ENCODE measurements around the gene RIMKLB.
"Not testable (repeated sequence)": the region's sequence is repeated elsewhere in the genome, so short reads cannot be mapped to it uniquely, and the experiment has no call there.

The RIMKLB gene

DNA sequence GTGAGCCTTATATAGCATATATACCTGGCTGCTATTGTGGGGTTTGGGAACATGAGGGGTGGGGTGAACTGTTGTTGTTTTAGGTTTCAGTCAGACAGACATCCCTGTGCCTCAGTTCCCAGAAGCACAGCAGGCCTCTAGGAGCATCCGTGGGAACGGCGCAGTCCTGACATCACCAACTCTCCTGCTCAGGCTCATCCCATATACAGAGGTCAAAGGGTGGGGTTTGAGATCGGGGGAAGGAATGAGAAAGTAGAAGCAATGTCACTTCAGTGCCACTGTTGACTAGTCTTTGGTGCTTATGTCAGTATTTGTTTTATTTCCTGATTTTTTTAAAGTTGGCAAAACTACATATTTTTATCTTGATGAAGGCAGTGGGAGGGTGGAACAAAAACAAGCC lies 81.5 kb downstream of the RIMKLB start:
- Mint-ChIP-seq H3K4me1 (ENCODE audit: low read depth) (no peaks in the 10 kb centered on the region), H3K36me3 (peaks cover 6% of the 10 kb centered on the region), H3K9me3 (ENCODE audit: low read depth) (no peaks in the 10 kb centered on the region), H3K27me3 (no peaks in the 10 kb centered on the region), H3K27ac (no peak overlapping the region), H3K4me3 (no peak overlapping the region)

DNA sequence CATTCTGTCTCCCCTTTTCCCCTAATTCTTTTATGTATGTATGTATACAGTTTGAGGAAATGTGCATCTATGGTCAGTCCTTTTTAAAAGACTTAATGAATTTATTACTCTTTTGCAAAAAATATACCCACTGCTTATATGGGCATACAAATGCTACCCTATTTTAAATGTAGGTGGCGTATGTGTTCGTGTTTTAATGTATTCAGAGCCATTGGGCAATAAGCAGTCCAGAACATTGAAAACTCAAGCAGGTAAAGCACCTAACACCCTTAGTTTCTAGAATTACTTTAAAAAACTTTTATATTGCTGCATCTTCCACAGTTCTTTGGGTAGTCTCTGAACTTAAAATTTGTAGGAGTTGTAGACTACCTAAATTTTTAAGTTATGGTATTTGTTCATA lies 82.1 kb downstream of the RIMKLB start:
- Mint-ChIP-seq H3K36me3 (peaks cover 6% of the 10 kb centered on the region), H3K27ac (no peak overlapping the region), H3K4me3 (no peak overlapping the region), H3K9me3 (ENCODE audit: low read depth) (no peaks in the 10 kb centered on the region), H3K4me1 (ENCODE audit: low read depth) (no peaks in the 10 kb centered on the region), H3K27me3 (no peaks in the 10 kb centered on the region)

DNA sequence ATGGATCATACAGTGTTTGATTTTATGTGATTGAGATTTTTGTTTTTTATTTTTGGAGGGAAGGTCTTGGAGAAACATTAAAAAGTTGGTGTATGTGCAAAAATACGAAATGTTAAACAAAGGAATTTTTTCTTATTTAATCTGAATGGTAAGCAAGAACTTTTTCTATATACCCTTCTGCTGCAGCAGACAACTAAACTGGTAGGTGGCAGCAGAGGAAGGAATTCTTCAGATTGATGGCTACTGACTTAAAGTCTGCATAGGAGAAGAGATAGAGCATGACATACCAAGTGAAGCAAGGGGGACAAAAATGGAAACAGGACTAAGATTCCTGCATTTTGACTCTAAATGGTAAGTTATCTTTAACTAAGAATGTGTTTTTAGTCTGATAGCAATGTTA lies 82.6 kb downstream of the RIMKLB start:
- Mint-ChIP-seq H3K27ac (no peak overlapping the region), H3K36me3 (peaks cover 6% of the 10 kb centered on the region), H3K27me3 (no peaks in the 10 kb centered on the region), H3K4me3 (no peak overlapping the region), H3K9me3 (ENCODE audit: low read depth) (no peaks in the 10 kb centered on the region), H3K4me1 (ENCODE audit: low read depth) (no peaks in the 10 kb centered on the region)

DNA sequence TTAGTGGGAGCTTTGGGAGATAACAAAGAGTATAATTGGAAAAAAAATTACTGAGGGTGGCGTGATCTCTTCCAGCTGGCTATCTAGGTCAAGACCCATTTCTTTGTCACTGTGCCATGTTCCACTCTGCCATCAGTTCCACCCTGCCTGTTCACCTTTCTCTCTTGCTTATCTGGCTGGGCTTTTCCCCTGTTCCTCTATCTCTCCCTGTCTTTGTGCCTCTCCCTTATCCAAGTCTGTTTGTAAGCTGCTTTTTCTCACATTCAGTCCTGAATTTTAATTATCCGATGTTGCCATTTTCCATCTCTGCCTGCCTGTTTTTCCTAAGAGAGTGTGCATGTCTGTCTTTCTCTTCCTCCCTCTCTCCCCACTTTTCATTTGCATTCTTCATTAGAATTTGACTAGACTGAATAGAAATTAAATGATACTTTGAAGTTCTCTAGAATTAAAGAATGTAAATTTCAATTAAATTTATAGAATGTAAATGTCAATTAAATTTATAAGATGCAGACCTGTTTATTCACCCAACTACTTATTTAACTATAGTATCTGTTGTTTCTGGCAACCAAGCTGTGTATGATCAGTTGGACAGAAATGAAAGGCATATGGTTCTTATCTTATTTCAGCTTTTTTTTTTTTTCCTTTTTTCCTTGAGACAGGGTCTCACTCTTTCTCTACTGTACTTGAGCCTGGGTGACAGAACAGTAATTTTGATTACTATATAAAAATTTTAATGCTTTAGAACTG lies 83.8 kb downstream of the RIMKLB start:
- no peaks in the 10 kb centered on the region for H3K4me1 Mint-ChIP-seq (ENCODE audit: low read depth)
- no peaks in the 10 kb centered on the region for H3K27me3 Mint-ChIP-seq
- H3K27ac Mint-ChIP-seq, result no peak overlapping the region
- H3K4me3 Mint-ChIP-seq, result no peak overlapping the region
- peaks cover 6% of the 10 kb centered on the region for H3K36me3 Mint-ChIP-seq
- no peaks in the 10 kb centered on the region for H3K9me3 Mint-ChIP-seq (ENCODE audit: low read depth)

DNA sequence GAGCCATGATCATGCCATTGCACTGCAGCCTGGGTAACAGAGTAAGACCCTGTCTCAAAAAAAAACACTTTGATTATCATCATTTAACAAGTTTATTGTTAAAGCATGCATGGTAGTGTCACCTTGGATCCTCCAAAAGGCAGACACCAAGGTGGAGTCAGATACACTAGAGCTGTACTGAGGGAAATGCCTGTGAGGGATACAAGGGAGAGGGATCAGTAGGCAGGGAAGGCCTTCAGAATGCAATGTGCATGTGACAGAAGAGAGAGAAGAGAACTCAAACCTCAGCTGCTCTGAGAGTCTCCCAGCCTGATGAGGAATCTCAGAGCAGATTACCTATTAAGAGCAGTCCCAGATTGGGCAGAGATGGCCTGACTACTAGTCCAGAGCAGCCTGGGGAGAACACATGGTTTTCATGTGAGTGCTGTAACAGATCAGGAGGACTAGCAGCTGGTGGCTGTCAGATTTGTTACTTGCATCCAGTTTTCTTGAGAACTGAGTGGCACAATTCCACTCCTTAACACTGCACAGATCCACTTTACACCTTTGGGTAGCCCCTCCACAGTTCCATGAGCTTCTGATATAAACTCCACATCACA lies 86.6 kb downstream of the RIMKLB start:
- no peaks in the 10 kb centered on the region for H3K36me3 Mint-ChIP-seq
- no peaks in the 10 kb centered on the region for H3K9me3 Mint-ChIP-seq (ENCODE audit: low read depth)
- peaks cover 3% of the 10 kb centered on the region for H3K4me1 Mint-ChIP-seq (ENCODE audit: low read depth)
- H3K27me3 Mint-ChIP-seq, result no peaks in the 10 kb centered on the region
- no peak overlapping the region for H3K4me3 Mint-ChIP-seq
- no peak overlapping the region for H3K27ac Mint-ChIP-seq

DNA sequence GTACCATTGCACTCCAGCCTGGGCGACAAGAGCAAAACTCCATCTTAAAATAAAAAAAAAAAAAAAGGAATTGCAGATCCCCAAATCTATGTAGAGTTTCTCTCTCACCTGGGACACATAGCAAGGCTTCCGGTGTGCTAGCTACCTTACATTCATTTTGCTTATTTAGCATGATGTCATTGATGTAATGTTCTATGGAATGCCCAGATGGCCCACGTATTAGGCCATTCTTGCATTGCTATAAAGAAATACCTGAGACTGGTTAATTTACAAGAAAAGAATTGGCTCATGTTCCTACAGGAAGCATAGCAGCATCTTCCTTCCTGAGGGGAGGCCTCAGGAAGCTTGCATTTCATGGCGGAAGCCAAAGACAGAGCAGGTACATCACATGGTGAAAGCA lies 87.7 kb downstream of the RIMKLB start:
- H3K27me3 Mint-ChIP-seq, result no peaks in the 10 kb centered on the region
- no peaks in the 10 kb centered on the region for H3K9me3 Mint-ChIP-seq (ENCODE audit: low read depth)
- H3K4me3 Mint-ChIP-seq, result no peak overlapping the region
- no peaks in the 10 kb centered on the region for H3K36me3 Mint-ChIP-seq
- H3K4me1 Mint-ChIP-seq (ENCODE audit: low read depth), result peaks cover 3% of the 10 kb centered on the region
- no peak overlapping the region for H3K27ac Mint-ChIP-seq

DNA sequence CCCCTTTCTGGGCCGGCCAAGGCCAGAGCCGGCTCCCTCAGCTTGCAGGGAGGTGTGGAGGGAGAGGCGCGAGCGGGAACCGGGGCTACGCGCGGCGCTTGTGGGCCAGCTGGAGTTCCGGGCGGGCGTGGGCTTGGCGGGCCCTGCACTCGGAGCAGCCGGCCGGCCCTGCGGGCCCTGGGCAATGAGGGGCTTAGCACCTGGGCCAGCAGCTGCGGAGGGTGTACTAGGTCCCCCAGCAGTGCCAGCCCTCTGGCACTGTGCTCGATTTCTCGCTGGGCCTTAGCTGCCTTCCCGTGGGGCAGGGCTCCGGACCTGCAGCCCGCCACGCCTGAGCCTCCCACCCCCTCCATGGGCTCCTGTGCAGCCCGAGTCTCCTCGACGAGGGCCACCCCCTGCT lies 89.4 kb downstream of the RIMKLB start:
- not testable (repeated sequence) for H3K4me3 Mint-ChIP-seq; H3K27me3 Mint-ChIP-seq; H3K9me3 Mint-ChIP-seq (ENCODE audit: low read depth); H3K27ac Mint-ChIP-seq; H3K4me1 Mint-ChIP-seq (ENCODE audit: low read depth); H3K36me3 Mint-ChIP-seq

DNA sequence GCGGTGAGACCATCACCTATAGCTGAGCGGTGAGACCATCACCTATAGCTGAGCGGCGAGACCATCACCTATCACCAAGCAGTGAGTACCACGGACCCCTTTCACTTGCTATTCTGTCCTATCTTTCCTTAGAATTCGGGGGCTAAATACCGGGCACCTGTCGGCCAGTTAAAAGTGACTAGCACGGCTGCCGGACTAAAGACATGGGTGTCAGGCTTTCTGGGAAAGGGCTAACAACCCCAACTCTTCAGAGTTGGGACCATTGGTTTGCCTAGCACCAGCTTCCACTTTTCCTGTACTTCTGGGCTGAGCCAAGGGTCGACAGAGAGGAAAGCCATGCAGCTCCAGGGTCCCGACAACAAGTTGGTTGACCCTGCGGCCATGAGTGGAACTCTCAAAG lies 90.9 kb downstream of the RIMKLB start:
- H3K4me3 Mint-ChIP-seq, result peak overlapping the region; percentile 81
- not testable (repeated sequence) for H3K4me1 Mint-ChIP-seq (ENCODE audit: low read depth); H3K27me3 Mint-ChIP-seq; H3K36me3 Mint-ChIP-seq; H3K9me3 Mint-ChIP-seq (ENCODE audit: low read depth); H3K27ac Mint-ChIP-seq

DNA sequence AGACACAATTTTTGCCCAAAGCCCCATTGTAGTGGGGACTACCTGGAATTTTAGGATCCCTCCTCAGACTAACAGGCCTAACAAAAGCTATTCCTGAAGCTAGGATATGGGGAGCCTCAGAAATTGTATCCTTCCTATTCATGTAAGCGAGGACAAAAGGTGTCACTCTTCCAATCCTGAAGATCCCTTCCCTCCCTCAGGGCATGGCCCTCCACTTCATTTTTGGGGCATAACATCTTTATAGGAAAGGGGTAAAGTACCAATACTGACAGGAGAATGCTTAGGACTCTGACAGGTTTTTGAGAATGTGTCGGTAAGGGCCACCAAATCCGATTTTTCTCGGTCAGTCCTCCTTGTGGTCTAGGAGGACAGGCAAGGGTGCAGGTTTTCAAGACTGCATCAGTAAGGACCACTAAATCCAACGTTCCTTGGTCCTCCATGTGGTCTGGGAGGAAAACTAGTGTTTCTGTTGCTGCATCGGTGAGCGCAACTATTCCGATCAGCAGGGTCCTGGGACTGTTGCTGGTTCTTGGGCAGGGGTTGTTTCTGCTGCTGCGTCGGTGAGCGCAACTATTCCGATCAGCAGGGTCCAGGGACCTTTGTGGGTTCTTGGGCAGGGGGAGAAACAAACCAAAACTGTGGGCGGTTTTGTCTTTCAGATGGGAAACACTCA lies 91.7 kb downstream of the RIMKLB start:
- H3K27ac Mint-ChIP-seq; H3K9me3 Mint-ChIP-seq (ENCODE audit: low read depth); H3K36me3 Mint-ChIP-seq; H3K4me1 Mint-ChIP-seq (ENCODE audit: low read depth); H3K27me3 Mint-ChIP-seq: not testable (repeated sequence)
- peak overlapping the region; percentile 81 for H3K4me3 Mint-ChIP-seq

DNA sequence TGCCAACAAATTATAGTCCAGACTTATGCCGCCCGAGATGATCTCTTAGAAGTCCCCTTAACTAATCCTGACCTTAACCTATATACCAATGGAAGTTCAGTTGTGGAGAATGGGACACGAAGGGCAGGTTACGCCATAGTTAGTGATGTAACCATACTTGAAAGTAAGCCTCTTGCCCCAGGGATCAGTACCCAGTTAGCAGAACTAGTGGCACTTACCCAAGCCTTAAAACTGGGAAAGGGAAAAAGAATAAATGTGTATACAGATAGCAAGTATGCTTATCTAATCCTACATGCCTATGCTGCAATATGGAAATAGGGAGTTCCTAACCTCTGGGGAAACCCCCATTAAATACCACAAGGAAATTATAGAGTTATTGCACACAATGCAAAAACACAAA lies 95.4 kb downstream of the RIMKLB start:
- H3K36me3 Mint-ChIP-seq; H3K4me1 Mint-ChIP-seq (ENCODE audit: low read depth); H3K4me3 Mint-ChIP-seq: not testable (repeated sequence)

DNA sequence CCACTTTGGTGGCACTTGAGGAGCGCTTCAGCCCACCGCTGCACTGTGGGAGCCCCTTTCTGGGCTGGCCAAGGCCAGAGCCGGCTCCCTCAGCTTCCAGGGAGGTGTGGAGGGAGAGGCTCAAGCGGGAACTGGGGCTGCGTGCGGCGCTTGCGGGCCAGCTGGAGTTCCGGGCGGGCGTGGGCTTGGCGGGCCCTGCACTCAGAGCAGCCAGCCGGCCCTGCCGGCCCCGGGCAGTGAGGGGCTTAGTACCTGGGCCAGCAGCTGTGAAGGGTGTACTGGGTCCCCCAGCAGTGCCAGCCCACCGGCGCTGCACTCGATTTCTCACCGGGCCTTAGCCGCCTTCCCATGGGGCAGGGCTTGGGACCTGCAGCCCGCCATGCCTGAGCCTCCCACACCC lies 96.8 kb downstream of the RIMKLB start:
- not testable (repeated sequence) for H3K27ac Mint-ChIP-seq

More for the DNA sequence above, 95.4 kb downstream of the RIMKLB start:
- H3K9me3 Mint-ChIP-seq (ENCODE audit: low read depth); H3K27ac Mint-ChIP-seq; H3K27me3 Mint-ChIP-seq: not testable (repeated sequence)

DNA sequence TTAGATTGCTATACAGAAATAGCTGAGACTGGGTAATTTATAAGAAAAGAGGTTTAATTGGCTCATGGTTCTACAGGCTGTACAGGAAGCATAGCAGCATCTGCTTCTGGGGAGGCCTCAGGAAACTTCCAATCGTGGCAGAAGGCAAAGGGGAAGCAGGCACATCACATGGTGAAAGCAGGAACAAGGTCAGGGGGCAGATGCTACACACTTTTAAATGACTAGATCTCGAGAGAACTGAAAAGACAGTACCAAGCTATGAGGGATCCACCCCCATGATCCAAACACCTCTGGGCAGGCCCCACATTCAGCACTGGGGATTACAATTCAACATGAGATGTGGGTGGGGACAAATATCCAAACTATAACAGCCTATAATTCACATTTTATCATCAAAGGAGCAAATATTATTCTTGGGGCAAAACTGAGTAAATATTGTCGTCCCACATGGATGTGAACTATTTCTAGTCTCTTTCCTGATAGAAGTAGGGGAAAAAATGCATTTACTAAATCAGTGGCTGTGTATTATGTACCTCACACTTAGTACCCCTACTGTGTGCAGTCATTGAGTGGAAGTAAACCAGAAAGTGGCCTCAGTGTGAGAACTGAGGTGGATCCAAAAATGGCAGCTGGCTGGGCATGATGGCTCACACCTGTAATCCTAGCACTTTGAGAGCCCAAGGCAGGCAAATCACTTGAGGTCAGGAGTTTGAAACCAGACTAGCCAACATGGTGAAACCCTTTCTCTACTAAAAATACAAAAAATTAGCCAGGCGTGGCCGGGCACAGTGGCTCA lies 99.2 kb downstream of the RIMKLB start:
- no peaks in the 10 kb centered on the region for H3K9me3 Mint-ChIP-seq (ENCODE audit: low read depth)

More for the DNA sequence above, 96.8 kb downstream of the RIMKLB start:
- not testable (repeated sequence) for H3K4me3 Mint-ChIP-seq; H3K36me3 Mint-ChIP-seq; H3K4me1 Mint-ChIP-seq (ENCODE audit: low read depth); H3K27me3 Mint-ChIP-seq; H3K9me3 Mint-ChIP-seq (ENCODE audit: low read depth)

DNA sequence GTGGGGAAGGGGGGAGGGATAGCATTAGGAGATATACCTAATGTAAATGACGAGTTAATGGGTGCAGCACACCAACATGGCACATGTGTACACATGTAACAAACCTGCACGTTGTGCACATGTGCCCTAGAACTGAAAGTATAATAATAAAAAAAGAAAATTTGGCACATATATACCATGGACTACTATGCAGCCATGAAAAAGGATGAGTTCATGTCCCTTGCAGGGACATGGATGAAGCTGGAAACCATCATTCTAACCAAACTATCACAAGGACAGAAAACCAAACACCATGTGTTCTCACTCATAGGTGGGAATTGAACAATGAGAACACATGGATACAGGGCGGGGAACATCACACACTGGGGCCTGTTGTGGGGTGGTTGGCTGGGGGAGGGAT lies 103.4 kb downstream of the RIMKLB start:
- not testable (repeated sequence) for H3K36me3 Mint-ChIP-seq; H3K27me3 Mint-ChIP-seq; H3K4me1 Mint-ChIP-seq (ENCODE audit: low read depth); H3K27ac Mint-ChIP-seq; H3K9me3 Mint-ChIP-seq (ENCODE audit: low read depth); H3K4me3 Mint-ChIP-seq

More for the DNA sequence above, 99.2 kb downstream of the RIMKLB start:
- H3K4me3 Mint-ChIP-seq, result no peak overlapping the region
- no peaks in the 10 kb centered on the region for H3K36me3 Mint-ChIP-seq
- H3K27ac Mint-ChIP-seq, result no peak overlapping the region
- no peaks in the 10 kb centered on the region for H3K27me3 Mint-ChIP-seq
- H3K4me1 Mint-ChIP-seq (ENCODE audit: low read depth), result no peaks in the 10 kb centered on the region

DNA sequence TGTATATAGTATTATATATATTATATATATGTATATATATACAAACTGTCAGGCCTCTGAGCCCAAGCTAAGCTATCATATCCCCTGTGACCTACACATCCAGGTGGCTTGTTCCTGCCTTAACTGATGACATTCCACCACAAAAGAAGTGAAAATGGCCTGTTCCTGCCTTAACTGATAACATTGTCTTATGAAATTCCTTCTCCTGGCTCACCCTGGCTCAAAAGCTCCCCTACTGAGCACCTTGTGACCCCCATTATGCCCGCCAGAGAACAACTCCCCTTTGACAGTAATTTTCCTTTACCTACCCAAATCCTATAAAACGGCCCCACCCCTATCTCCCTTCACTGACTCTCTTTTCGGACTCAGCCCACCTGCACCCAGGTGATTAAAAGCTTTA lies 107.0 kb downstream of the RIMKLB start:
- not testable (repeated sequence) for H3K4me3 Mint-ChIP-seq; H3K9me3 Mint-ChIP-seq (ENCODE audit: low read depth); H3K36me3 Mint-ChIP-seq; H3K4me1 Mint-ChIP-seq (ENCODE audit: low read depth); H3K27ac Mint-ChIP-seq; H3K27me3 Mint-ChIP-seq

DNA sequence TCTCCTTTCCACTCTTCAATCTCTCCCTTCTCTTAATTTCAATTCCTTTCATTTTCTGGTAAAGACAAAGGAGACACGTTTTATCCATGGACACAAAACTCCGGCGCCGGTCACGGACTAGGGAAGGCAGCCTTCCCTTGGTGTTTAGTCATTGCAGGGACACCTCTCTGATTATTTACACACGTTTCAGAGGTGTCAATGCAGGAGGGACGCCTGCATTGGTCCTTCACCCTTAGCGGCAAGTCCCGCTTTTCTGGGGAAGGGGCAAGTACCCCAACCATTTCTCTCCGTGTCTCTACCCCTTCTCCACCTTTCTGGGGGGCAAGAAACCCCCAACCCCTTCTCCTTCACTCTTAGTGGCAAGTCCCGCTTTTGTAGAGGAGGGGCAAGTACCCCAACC lies 107.7 kb downstream of the RIMKLB start:
- not testable (repeated sequence) for H3K27ac Mint-ChIP-seq; H3K9me3 Mint-ChIP-seq (ENCODE audit: low read depth); H3K4me3 Mint-ChIP-seq; H3K4me1 Mint-ChIP-seq (ENCODE audit: low read depth); H3K36me3 Mint-ChIP-seq; H3K27me3 Mint-ChIP-seq

Measured in activated naive CD8-positive, alpha-beta T cell (primary cell).